NCI-H446 treated with DMSO at 0.1 percent for 48 hours (cell line): ENCODE data around the gene IGFALS.

Source experiments
- DNase-seq: peaks from one replicate; lab custom pipeline; 2025; lab: John Stamatoyannopoulos, UW

IGFALS gene

GRCh38 chr16:1764971-1765370 is 28.5 kb downstream of the IGFALS start:
- DNase-seq: no peak

GRCh38 chr16:1763521-1764511 is 29.7 kb downstream of the IGFALS start:
- DNase-seq: no peak

DNA sequence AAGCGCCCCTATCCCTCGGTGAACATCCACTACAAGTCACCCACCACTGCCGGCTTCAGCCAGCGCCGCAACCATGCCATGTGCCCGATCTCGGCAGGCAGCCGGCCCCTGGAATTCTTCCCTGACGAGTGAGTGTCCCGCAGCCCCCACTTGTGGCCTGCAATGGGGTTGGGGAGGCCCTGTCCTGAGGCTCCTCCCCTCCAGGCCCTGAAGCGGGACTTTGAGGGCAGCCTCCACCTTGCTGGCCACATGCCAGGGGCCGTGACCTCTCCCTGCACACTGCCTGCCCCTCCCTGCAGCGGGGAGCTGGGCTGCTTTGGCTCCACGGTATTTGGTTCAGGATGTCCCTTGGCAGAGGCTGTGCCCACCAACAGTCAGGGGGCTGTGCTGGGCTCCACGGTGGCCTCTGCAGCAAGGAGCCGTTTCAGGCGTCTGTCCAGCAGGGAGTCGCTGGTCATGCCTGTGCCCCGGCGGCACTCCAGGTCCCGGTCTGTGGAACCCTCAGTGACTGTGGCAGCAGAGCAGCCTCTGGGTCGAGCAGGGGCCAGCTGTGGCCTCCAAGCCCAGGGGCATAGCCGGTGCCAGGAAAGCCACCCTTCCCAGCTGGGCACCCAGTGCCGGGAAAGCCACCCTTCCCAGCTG is 30.5 kb downstream of the IGFALS start:
- DNase-seq: no peak

DNA sequence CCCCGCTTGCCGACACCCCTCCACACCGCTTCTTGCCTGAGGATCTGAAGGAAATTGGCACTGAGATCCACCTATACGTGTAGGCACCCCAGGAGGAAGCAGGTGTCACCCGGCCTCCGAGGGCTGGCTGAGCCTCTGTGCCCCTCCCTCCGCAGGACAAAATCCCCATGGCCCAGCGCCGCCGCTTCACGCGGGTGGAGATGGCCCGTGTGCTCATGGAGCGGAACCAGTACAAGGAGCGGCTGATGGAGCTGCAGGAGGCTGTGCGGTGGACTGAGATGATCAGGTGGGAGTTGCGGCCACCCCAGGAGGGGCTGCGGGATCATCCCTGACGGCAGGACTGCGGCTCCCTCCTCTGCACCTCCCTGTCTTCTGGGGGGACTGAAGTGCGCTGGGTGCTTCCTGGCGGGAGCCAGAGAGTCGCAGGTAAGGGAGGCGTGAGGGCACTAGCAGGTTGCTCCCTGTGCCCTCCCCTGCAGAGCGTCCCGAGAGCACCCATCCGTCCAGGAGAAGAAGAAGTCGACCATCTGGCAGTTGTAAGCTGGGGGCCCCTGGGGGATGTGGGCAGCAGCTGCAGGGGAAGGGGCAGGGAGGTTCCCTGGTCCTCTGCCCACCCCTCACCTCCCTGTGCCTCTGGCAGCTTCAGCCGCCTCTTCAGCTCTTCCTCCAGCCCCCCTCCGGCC is 31.2 kb downstream of the IGFALS start:
- DNase-seq: no peak

GRCh38 chr16:1761751-1762150 is 31.8 kb downstream of the IGFALS start:
- DNase-seq: no peak

DNA sequence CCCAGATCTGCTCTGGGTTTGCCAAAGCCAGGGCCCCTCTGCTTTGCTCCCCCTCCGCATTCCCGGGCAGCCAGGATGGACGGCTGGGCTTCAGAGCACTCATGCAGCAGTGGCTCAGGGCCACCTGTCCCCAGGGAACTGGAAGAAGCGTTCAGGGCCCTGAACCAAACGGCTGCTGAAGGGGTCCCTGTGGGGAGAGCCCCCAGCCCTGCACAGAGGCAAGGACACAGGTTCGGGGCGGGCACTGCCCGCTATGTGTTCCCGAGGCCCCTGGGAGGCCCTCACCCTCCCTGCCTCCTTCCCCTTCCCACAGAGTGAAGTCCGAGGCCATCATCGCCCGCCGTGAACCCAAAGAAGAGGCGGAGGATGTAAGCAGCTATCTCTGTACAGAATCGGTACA is 32.6 kb downstream of the IGFALS start:
- DNase-seq: no peak

DNA sequence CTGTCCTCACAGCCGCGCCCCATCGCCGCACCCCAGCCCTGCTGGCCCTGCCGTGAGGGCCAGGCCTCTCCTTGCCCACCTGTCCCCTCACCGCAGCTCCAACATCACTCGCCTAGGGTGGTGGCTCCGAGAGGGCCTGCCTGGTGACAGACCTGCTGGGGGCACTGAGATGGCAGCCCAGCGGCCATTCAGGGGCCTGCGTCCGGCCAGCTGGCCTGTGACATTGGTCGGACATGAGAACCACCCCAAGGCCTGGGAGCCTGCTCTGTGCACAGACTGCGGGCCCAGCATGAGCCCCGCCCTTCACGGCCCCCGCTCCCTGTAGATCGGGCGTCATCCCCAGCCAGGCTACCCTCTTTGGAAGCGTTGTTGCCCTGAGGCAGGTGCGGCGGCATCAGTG is 34.0 kb downstream of the IGFALS start:
- no peak for DNase-seq

- no peak for DNase-seq
Observed at GRCh38 chr16:1758923-1759322, 34.6 kb downstream of the IGFALS start.

- DNase-seq: no peak
Observed at GRCh38 chr16:1757714-1758461, 35.6 kb downstream of the IGFALS start.

GRCh38 chr16:1754204-1754603 is 39.3 kb downstream of the IGFALS start:
- no peak for DNase-seq

GRCh38 chr16:1752853-1753252 is 40.7 kb downstream of the IGFALS start:
- no peak for DNase-seq

- DNase-seq: no peak
Observed at GRCh38 chr16:1751946-1752345, 41.6 kb downstream of the IGFALS start.

GRCh38 chr16:1749152-1750117 is 44.1 kb downstream of the IGFALS start:
- DNase-seq: no peak

DNA sequence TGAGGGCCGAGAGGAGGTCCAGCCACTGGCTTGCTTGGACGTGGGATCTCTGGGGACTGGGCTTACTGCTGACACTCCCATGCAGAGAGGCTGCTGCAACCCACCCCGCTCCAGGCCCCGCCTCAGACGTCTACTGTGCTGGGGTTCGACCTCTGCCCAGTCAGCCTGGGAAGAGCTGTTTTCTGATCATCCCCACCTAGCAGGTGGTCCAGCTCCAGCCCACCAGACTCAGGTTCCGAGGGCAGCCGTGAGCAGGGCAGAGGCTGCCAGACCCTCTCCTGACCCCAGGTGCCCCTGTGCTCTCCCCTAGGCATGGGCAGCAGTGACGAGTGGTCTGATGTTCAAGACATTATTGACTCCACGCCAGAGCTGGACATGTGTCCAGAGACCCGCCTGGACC is 45.6 kb downstream of the IGFALS start:
- no peak for DNase-seq

GRCh38 chr16:1746693-1747195 is 46.8 kb downstream of the IGFALS start:
- no peak for DNase-seq

- no peak for DNase-seq
Observed at GRCh38 chr16:1745900-1746692, 47.4 kb downstream of the IGFALS start.

- DNase-seq: no peak
Observed at GRCh38 chr16:1745181-1745899, 48.2 kb downstream of the IGFALS start.

- DNase-seq: no peak
Observed at GRCh38 chr16:1744338-1744840, 49.1 kb downstream of the IGFALS start.
